Nephron (organoid): ENCODE measurements around the gene ROBO1.

Source experiments
- H3K27ac Mint-ChIP-seq, 3 experiments: 2 replicates each; pipeline ENCODE4 v1.8.0; 2020; ENCODE audit warnings: mixed read lengths in 3 of 3, mild to moderate bottlenecking in 2 of 3, moderate library complexity in 1 of 3
- H3K27me3 Mint-ChIP-seq: 2 replicates; pipeline ENCODE4 v1.8.0; 2021; ENCODE audit warnings: low read depth, mild to moderate bottlenecking, moderate library complexity, mixed read lengths
- H3K36me3 Mint-ChIP-seq: 2 replicates; pipeline ENCODE4 v1.8.0; 2020; ENCODE audit warnings: low read depth, mixed read lengths
- H3K4me1 Mint-ChIP-seq: 2 replicates; pipeline ENCODE4 v1.8.0; 2020; ENCODE audit warnings: mixed read lengths
- H3K4me3 Mint-ChIP-seq, 3 experiments: 2 replicates each; pipeline ENCODE4 v1.8.0; 2020; ENCODE audit warnings: mild to moderate bottlenecking in 3 of 3, mixed read lengths in 3 of 3, moderate library complexity in 2 of 3
- H3K9me3 Mint-ChIP-seq: 2 replicates; pipeline ENCODE4 v1.8.0; 2020; ENCODE audit warnings: mixed read lengths
- TF ChIP-seq, protein P1 (sequence below), 3 experiments: fragments of 200-600 bp; sonication (generic); IDR thresholded peaks; one replicate each; pipeline ENCODE4 v1.5.0; 2021; ENCODE audit warnings: antibody characterized with exemption in 3 of 3; ENCODE audit not compliant: unreplicated experiment in 3 of 3

ROBO1 gene

DNA sequence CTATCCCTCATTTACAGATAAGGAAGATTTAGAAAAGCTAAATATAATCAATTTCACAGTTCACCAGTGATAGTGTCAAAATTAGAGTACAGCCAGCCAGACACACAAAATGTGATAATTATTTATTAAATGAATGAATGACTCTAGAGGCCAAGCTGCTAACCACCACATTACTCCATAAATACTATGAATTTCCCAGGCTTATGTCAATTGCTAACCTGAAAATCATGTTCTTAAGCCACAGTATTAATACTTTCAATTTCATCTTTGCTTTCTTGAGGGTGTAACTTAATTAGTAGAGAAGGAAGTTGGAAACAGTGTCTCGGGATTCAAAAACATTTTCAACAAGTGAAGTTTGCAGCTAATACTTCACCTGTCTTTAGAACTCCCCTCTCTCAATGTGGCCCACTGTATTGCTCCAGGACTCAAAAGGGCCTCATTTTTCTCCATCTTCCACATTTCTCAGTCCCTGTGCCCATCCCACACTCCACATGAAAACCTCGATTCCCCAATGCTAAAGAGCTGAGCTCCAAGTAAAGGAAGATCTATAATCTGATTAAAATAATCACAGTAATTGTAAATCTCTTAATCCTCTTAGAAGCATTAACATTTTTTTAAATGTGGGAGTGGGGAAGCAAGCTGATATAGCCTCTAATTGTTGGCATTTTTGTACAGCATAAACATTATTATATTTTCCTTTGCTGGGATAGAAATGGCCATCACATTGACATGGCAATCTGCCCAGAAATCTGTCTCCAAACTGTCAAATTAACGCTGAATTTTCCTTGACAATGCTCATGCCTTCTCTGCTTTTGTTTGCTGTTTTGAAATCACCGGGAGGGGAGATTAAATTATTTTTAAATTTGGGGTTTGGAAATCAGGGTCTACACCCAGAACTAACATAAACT lies 765.1 kb downstream of the ROBO1 start:
- Mint-ChIP-seq H3K4me3 (no peak overlapping the region), H3K27me3 (no peaks in the 10 kb centered on the region), H3K9me3 (no peaks in the 10 kb centered on the region), H3K36me3 (peaks cover 18% of the 10 kb centered on the region), H3K4me1 (peaks cover 19% of the 10 kb centered on the region), H3K27ac (peak overlapping the region in 2 of 3 experiments; percentile 2 to 47)
- TF ChIP-seq, protein P1, sequence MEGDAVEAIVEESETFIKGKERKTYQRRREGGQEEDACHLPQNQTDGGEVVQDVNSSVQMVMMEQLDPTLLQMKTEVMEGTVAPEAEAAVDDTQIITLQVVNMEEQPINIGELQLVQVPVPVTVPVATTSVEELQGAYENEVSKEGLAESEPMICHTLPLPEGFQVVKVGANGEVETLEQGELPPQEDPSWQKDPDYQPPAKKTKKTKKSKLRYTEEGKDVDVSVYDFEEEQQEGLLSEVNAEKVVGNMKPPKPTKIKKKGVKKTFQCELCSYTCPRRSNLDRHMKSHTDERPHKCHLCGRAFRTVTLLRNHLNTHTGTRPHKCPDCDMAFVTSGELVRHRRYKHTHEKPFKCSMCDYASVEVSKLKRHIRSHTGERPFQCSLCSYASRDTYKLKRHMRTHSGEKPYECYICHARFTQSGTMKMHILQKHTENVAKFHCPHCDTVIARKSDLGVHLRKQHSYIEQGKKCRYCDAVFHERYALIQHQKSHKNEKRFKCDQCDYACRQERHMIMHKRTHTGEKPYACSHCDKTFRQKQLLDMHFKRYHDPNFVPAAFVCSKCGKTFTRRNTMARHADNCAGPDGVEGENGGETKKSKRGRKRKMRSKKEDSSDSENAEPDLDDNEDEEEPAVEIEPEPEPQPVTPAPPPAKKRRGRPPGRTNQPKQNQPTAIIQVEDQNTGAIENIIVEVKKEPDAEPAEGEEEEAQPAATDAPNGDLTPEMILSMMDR (IDR thresholded peaks at IDR 0.05; ENCODE audit: unreplicated experiment in 3 of 3): no peak

DNA sequence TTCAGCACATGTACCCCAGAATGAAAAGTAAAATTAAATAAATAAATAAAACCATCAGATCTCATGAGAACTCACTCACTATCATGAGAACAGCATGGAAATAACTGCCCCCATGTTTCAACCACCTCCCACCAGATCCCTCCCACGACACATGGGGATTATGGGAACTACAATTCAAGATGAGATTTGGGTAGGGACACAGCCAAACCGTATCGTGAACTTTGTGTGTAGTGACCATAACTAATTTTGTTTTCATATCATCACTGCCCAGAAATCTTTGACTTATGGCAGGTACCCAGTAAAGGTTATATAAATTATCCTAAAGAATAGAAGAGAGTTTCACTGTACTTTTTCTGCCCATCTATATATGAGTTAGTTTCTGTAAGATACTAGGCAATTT lies 766.5 kb downstream of the ROBO1 start:
- H3K4me3 Mint-ChIP-seq: no peak overlapping the region
- TF ChIP-seq, protein P1 (IDR thresholded peaks at IDR 0.05; ENCODE audit: unreplicated experiment in 3 of 3): no peak
- no peak overlapping the region for H3K27ac Mint-ChIP-seq
- peaks cover 29% of the 10 kb centered on the region for H3K36me3 Mint-ChIP-seq
- H3K9me3 Mint-ChIP-seq: no peaks in the 10 kb centered on the region
- no peaks in the 10 kb centered on the region for H3K27me3 Mint-ChIP-seq
- peaks cover 21% of the 10 kb centered on the region for H3K4me1 Mint-ChIP-seq

DNA sequence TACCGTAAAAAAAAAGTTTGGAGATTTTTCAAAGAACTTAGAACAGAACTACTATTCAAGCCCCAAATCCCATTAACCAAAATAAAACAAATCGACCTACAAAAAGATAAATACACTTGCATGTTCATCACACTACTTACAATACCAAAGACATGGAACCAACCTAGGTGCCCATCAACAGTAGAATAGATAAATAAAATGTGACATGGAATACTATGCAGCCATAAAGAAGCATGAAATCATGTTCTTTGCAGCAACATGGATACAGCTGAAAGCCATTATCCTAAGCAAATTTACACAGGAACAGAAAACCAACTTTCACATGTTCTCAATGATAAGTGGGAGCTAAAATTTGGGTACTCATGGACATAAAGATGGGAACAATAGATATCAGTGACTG lies 768.7 kb downstream of the ROBO1 start:
- peaks cover 19% of the 10 kb centered on the region for H3K4me1 Mint-ChIP-seq
- no peak overlapping the region for H3K4me3 Mint-ChIP-seq

DNA sequence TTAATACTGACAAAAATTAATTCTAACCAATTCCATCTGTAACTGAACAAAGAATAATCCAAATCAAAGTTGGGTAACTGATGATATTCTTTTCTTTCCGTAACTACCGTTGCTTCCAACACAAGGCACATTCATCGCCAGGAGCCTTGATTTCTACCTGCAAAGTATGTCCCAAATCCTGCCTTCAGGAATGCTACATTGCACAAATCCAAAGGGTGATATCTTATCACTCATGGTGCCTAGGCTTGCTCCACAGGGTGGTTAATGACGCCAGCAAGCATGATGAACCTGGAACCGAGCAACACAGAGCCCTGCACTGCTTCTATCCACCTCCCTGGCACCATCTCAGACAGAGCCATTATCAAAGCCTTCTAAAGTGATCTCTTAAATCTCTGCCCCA lies 772.7 kb downstream of the ROBO1 start:
- TF ChIP-seq, protein P1 (IDR thresholded peaks at IDR 0.05; ENCODE audit: unreplicated experiment in 3 of 3): no peak
- H3K9me3 Mint-ChIP-seq: peaks cover 5% of the 10 kb centered on the region
- H3K36me3 Mint-ChIP-seq: peaks cover 37% of the 10 kb centered on the region
- no peak overlapping the region for H3K4me3 Mint-ChIP-seq
- peak overlapping the region in 2 of 3 experiments; percentile 80 to 85 for H3K27ac Mint-ChIP-seq
- peaks cover 20% of the 10 kb centered on the region for H3K4me1 Mint-ChIP-seq
- H3K27me3 Mint-ChIP-seq: no peaks in the 10 kb centered on the region

More for the DNA sequence above, 768.7 kb downstream of the ROBO1 start:
- Mint-ChIP-seq H3K27me3 (no peaks in the 10 kb centered on the region), H3K27ac (no peak overlapping the region), H3K36me3 (peaks cover 30% of the 10 kb centered on the region), H3K9me3 (no peaks in the 10 kb centered on the region)
- TF ChIP-seq, protein P1 (IDR thresholded peaks at IDR 0.05; ENCODE audit: unreplicated experiment in 3 of 3): no peak

DNA sequence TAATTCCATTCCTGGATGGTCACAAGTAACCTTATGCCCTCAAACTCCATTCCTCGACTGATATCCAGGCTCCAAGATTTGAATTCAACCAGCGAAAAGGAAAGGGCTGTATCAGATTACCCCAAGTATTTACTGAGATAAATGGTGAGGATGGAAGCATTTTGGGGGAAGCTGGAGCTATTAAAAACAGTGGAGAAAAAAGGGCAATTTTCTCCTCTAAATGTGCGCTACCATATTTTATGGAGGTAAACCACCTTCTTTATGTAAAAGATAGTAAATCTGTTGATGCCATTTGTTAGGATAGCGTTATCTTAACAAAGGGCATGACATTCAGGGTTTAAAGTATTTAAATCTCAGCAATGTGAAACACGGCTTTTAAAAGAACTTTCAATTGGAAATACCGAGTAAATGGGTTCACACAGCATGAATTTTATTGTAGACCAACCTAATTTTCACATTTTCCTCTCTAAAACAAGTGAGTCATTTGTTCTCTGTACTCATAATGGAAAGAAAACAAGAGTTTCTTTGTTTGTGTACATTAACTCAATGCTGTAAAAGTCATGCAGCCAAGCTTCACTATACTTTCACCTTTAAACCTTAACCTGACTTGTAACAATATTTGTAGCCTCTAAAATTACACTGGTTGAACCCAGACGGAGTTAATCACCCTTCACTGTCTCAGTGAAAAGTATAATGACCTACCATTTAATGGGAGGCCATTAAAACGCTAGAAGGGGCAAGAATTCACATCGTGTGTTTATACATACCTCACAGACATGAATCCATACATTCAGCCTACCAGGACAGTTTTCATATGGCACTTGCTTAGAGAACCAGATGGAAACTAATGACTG lies 773.4 kb downstream of the ROBO1 start:
- Mint-ChIP-seq H3K36me3 (peaks cover 31% of the 10 kb centered on the region), H3K4me3 (peak overlapping the region in 1 of 3 experiments; percentile 8), H3K27ac (peak overlapping the region; percentile 18 to 85 (median 80)), H3K4me1 (peaks cover 20% of the 10 kb centered on the region), H3K27me3 (no peaks in the 10 kb centered on the region), H3K9me3 (peaks cover 5% of the 10 kb centered on the region)
- TF ChIP-seq, protein P1 (IDR thresholded peaks at IDR 0.05; ENCODE audit: unreplicated experiment in 3 of 3): no peak
